Pancreas (tissue), 10 donors: ENCODE measurements around the gene SPDYE1. TPM values are rescaled to one million over a fixed set of nuclear protein-coding genes. Genes with fewer than 3 reads are reported as not detected.

Source experiments
- ATAC-seq, 4 donors: fragments of 200-7000 bp; cut with Tn5 transposase; one replicate each; pipeline versions ENCODE4 v1.8.0 to v1.9.1; 2020; ENCODE audit warnings: mild to moderate bottlenecking in 4 of 4, moderate library complexity in 4 of 4
- DNase-seq, 6 donors: peaks; one replicate each; pipeline ENCODE4 v3.0.0-alpha.2; 2020
- FAIRE-seq: peaks from 2 replicates; lab custom pipeline; 2012; peaks lifted over from hg19 to GRCh38; lab: Jason Lieb, UNC
- H3K27ac ChIP-seq, 4 donors: fragments of 200-600 bp; sonication (generic); 1 replicate in 3 of 4; 2 replicates in 1 of 4; pipeline versions ENCODE4 v1.5.0 to v1.8.0; 2020
- H3K27me3 ChIP-seq, 4 donors: fragments of 200-600 bp; one replicate each; pipeline ENCODE4 v1.8.0; 2021
- H3K36me3 ChIP-seq, 3 donors: fragments of 200-600 bp; sonication (generic) in 1 of 3; one replicate each; pipeline versions ENCODE4 v1.5.0 to v1.8.0; 2020 to 2021
- H3K4me1 ChIP-seq, 3 donors: fragments of 200-600 bp; one replicate each; pipeline ENCODE4 v1.8.0; 2021
- H3K4me3 ChIP-seq, 4 donors: fragments of 200-600 bp; sonication (generic) in 2 of 4; one replicate each; pipeline versions ENCODE4 v1.5.0 to v1.8.0; 2020 to 2021
- H3K9me3 ChIP-seq, 4 donors: fragments of 200-600 bp; one replicate each; pipeline ENCODE4 v1.8.0; 2021
- whole genome bisulfite sequencing, 2 donors: extraction: QIAGEN DNeasy Blood & Tissue Kit; methylation state at CpG; one replicate each; pipeline ENCODE4 v1.1.7; 2013; 5-methylcytosine and 5-hydroxymethylcytosine counted together
- intact Hi-C, 3 donors: fragments of 100-400 bp; cut with DNase I; formaldehyde crosslinking; loops; one replicate each; pipeline versions ENCODE4 v1.11.1 to v1.14.2; 2022
- polyA plus RNA-seq, 2 donors: library from polyadenylated mRNA; stranded (reverse); fragments of 200-250 nt; gene quantifications; one replicate each; pipeline ENCODE4 v1.2.3, GENCODE V29; 2013
- total RNA-seq, 6 donors: library from RNA; stranded (reverse); fragmentation: NEBNext Ultra II Directional in 4 of 6; extraction: Animal tissue kit (Norgen Biotek cat#: 25700) in 4 of 6; gene quantifications; one replicate each; pipeline versions ENCODE4 v1.2.1 to v1.2.4, GENCODE V29; 2021 to 2023
- TF ChIP-seq, protein P1 (sequence below), 4 donors: fragments of 200-600 bp; sonication (generic) in 3 of 4; IDR thresholded peaks; one replicate each; pipeline versions ENCODE4 v1.5.0 to v1.8.0; 2021; ENCODE audit warnings: antibody characterized with exemption in 4 of 4
- donor health status: healthy with polysubstance abuse.
- donor health status: DM: no; HTN: no; CAD: no; lungs with moderate emphysema.
- donor health status: DM: no; HTN: no; CAD: no.
- donor health status: control.
- donor health status: control.
- donor health status: Bipolar disorder and iron deficiency.
- donor health status: DM: yes; HTN: yes; CAD: no.
- donor health status: DM: no; HTN: no; CAD: no.
- donor health status: DM: no; HTN: no; CAD: no.
- donor health status: DM: yes; HTN: yes; CAD: no.

Gene SPDYE1
- total and polyA plus RNA-seq, 8 donors = 0.09 TPM; not detected in 7

DNA sequence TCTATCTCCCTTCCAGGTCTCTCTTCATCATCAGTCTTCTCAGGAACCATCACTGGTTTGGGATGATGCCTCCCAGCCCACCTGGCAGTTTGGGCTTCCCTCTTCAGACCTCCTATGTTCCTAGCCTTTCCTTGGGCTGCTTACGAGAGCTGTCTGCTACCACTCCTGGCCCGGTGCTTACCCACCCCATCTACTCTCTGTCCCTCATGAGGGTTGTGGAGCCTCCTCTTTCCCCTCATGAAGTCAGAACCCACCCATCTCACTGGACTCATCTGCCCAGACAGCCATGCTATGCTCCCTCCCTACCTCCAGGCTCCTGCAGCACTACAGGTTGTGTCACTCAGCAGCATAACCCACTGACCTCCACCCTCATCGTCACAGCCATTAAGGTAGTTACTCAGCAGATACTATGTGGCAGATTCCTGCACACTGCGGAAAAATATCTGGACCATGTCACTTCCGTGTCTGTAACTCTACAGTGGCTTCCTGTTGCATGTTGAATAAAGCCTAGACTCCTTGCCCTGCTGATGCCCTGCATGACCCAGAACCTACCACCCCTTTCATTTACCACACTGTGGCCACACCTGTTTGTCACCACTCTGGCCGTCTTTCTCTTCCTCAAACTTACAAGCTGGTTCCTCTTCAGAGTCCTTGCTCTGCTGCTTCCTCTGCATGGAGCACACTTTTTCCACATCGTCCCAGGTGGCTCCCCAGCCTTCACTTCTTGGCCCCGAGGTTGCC, 48.8 kb downstream of the SPDYE1 start:
- ATAC-seq (peak in 1 of 4 donors; percentile 2), FAIRE-seq (no peak), DNase-seq (peak in 1 of 6 donors; percentile 15)

DNA sequence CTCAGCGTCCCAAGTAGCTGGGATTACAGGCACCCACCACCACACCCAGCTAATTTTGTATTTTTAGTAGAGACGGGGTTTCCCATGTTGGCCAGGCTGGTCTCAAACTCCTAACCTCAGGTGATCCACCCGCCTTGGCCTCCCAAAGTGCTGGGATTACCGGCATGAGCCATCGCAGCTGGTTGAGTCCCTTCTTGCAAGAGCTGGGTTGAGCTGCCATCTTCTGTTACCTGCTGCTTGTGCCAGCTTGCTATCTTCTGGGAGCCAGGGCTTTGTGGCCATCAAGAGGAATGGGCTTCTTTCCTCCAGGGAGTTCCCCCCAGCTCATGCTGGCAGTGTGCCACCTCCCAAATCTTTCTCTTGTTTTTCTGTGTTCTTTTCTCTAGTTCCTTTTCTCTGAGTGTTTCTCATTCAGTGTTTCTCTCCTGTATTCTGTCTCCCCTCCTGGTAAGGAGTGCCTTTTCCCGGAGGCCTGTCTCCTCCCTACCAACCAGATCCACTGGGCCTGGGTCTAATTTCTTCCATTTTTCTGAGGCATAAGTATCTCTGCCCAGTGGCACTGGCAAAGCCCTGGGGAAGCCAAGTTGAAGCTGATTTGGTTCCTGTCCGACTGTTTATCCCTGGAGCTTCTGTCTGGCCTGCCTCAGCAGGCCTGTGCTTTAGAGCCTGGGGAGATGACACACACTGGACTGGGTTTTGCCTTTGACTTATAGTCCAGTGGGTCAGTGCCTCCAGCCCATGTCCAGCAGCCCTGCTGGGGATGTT, 50.5 kb downstream of the SPDYE1 start:
- FAIRE-seq = no peak
- DNase-seq = peak in 2 of 6 donors; percentile 10 to 43
- TF ChIP-seq, protein P1, sequence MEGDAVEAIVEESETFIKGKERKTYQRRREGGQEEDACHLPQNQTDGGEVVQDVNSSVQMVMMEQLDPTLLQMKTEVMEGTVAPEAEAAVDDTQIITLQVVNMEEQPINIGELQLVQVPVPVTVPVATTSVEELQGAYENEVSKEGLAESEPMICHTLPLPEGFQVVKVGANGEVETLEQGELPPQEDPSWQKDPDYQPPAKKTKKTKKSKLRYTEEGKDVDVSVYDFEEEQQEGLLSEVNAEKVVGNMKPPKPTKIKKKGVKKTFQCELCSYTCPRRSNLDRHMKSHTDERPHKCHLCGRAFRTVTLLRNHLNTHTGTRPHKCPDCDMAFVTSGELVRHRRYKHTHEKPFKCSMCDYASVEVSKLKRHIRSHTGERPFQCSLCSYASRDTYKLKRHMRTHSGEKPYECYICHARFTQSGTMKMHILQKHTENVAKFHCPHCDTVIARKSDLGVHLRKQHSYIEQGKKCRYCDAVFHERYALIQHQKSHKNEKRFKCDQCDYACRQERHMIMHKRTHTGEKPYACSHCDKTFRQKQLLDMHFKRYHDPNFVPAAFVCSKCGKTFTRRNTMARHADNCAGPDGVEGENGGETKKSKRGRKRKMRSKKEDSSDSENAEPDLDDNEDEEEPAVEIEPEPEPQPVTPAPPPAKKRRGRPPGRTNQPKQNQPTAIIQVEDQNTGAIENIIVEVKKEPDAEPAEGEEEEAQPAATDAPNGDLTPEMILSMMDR (IDR thresholded peaks at IDR 0.05) = no peak
- 91% methylated on average over 7 of the region's 7 CpGs for WGBS, 2 donors
- Histone ChIP-seq H3K4me3 (no peak overlapping the region), H3K27me3 (no peaks in the 10 kb centered on the region), H3K27ac (no peak overlapping the region), H3K9me3 (no peaks in the 10 kb centered on the region), H3K36me3 (peaks cover 0 to 13% (median 0%) of the 10 kb centered on the region in 3 donors), H3K4me1 (peaks cover 0 to 14% (median 7%) of the 10 kb centered on the region in 3 donors)
- no peak for ATAC-seq
- intact Hi-C loops = no loop called here

More for the DNA sequence above, 48.8 kb downstream of the SPDYE1 start:
- no peaks in the 10 kb centered on the region for H3K9me3 ChIP-seq
- no peak overlapping the region for H3K27ac ChIP-seq
- H3K27me3 ChIP-seq = no peaks in the 10 kb centered on the region
- intact Hi-C loops = no loop called here
- 73 to 79% methylated on average over 8 of the region's 8 CpGs for WGBS, 2 donors
- H3K36me3 ChIP-seq = peaks cover 0 to 13% (median 0%) of the 10 kb centered on the region in 3 donors
- H3K4me1 ChIP-seq = peaks cover 0 to 14% (median 7%) of the 10 kb centered on the region in 3 donors
- no peak overlapping the region for H3K4me3 ChIP-seq
- TF ChIP-seq, protein P1 (IDR thresholded peaks at IDR 0.05) = no peak

DNA sequence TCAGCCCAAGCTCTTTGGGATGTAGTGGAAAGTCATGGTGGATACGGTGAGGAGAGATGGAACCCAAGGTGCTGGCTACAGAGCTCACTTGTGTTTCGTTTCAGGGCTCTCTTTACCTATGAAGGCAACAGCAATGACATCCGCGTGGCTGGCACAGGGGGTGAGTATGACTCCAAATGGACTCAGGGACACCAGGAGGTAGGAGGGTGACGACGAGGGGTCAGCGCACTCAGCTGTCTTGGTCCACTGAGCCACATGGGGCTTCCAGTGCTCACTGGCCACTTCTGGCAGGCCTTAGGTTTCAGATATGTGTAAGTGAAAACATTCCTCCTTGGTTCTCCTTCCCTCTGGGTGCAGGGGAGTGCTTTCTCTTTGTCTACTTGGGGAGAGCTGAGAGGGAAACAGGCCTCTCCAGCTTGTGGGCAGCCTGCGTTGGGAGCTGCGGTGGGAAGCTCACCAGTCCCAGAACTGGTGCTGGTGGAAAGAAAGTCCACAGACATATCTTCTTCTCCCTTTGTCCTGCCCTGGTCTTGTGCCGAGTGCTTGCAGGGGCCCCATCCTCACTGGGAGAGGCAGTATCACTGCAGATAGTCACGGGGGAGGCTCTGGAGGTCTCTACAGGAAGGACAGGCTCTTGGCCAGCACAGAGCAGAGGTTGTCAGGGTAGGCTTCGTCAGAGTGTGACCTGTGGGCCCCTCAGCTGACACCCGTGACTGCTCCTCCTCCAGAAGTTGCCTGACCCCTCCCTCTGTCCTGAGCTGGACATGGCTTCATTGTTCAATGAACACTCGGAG, 52.6 kb downstream of the SPDYE1 start:
- peaks cover 0 to 13% (median 0%) of the 10 kb centered on the region in 3 donors for H3K36me3 ChIP-seq
- no peak for FAIRE-seq
- 92 to 93% methylated on average over 14 of the region's 14 CpGs for WGBS, 2 donors
- H3K9me3 ChIP-seq = no peaks in the 10 kb centered on the region
- H3K4me3 ChIP-seq = no peak overlapping the region
- peaks cover 0 to 9% (median 5%) of the 10 kb centered on the region in 3 donors for H3K4me1 ChIP-seq
- H3K27me3 ChIP-seq = no peaks in the 10 kb centered on the region
- DNase-seq = peak in 3 of 6 donors; percentile 10 to 22 (median 16)
- ATAC-seq = no peak
- intact Hi-C loops = no loop called here
- no peak overlapping the region for H3K27ac ChIP-seq
- TF ChIP-seq, protein P1 (IDR thresholded peaks at IDR 0.05) = no peak

DNA sequence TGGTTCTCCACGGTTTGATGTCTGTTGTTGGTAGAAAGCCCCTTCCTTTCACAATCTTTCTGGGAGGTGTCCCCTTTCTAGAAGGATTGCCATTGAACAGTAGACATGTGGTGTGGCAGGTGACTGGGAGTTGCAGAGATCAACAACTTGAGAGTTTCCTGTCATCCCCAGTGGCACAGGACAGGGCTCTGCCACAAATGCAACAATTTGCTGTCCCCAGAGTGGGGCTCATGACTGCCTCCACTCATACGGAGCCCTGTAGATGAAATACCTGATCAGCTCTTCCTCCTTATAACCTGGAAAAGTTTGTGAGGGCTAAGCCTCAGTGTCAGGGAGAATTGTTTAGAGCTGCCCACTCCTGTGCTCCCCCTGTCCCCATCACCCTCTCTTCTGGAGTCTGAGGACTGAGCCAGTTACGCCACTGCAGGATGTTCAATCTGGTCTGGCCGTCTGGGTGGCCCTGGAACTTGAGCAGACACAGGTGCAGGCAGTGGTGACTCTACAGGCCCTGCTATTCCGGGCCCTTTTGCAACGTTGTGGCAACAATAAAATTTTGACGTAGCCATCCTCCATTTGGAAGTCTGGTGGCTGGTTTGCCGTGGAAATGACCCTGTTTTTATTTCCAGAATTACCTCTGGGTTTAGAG, 53.3 kb downstream of the SPDYE1 start:
- TF ChIP-seq, protein P1 (IDR thresholded peaks at IDR 0.05) = no peak
- Histone ChIP-seq H3K4me1 (peaks cover 0 to 2% (median 0%) of the 10 kb centered on the region in 3 donors), H3K36me3 (peaks cover 0 to 13% (median 0%) of the 10 kb centered on the region in 3 donors), H3K27ac (no peak overlapping the region), H3K4me3 (no peak overlapping the region), H3K9me3 (no peaks in the 10 kb centered on the region), H3K27me3 (no peaks in the 10 kb centered on the region)
- intact Hi-C loops = no loop called here
- ATAC-seq = no peak
- DNase-seq = peak in 3 of 6 donors; percentile 3 to 15 (median 12)
- no peak for FAIRE-seq
- 84 to 86% methylated on average over 8 of the region's 8 CpGs for WGBS, 2 donors
